ENCODE data around the gene CCER1.

DNA sequence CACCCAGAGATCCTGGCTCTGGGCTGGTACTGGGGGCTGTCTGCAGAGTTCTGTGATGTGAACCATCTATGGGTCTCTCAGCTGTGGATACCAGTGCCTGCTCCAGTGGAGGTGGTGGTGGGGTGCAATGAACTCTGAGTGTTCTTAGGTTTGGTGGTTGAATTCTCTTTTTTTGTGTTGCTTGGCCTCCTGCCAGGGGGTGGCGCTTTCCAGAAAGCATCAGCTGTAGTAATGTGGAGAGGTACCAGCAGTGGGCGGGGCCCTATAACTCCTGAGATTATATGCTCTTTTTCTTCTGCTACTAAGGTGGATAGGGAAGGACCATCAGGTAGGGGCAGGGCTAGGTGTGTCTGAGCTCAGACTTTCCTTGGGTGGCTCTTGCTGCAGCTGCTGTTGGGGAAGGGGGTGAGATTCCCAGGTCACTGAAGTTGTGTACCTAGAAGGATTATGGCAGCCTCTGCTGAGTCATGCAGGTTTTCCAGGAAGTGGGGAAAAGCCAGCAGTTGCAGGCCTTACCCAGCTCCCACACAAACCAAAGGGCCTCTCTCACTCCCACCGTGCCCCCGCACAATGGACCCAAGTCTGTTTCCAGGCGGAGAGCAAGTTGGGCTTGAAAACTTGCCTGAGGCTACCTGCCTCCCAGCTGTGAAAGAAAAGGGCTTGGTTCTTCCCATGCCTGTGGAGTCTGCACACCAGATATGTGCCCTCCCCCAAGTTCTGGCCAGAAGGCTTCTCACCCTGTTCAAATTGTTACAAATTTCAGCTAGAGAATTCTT, 18.6 kb downstream of the CCER1 start:
- TF ChIP-seq POLR2AphosphoS5 (IDR thresholded peaks at IDR 0.05; ENCODE audit: low read depth, low read length) (no peak), SIN3A (IDR thresholded peaks at IDR 0.05; ENCODE audit: borderline replicate concordance, insufficient read depth, low read depth, low read length) (no peak), TCF7L2 (IDR thresholded peaks at IDR 0.05; ENCODE audit: low read depth, low read length) (no peak)
- TF ChIP-seq, protein P1, sequence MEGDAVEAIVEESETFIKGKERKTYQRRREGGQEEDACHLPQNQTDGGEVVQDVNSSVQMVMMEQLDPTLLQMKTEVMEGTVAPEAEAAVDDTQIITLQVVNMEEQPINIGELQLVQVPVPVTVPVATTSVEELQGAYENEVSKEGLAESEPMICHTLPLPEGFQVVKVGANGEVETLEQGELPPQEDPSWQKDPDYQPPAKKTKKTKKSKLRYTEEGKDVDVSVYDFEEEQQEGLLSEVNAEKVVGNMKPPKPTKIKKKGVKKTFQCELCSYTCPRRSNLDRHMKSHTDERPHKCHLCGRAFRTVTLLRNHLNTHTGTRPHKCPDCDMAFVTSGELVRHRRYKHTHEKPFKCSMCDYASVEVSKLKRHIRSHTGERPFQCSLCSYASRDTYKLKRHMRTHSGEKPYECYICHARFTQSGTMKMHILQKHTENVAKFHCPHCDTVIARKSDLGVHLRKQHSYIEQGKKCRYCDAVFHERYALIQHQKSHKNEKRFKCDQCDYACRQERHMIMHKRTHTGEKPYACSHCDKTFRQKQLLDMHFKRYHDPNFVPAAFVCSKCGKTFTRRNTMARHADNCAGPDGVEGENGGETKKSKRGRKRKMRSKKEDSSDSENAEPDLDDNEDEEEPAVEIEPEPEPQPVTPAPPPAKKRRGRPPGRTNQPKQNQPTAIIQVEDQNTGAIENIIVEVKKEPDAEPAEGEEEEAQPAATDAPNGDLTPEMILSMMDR (IDR thresholded peaks at IDR 0.05): no peak
- TF ChIP-seq, protein P2, sequence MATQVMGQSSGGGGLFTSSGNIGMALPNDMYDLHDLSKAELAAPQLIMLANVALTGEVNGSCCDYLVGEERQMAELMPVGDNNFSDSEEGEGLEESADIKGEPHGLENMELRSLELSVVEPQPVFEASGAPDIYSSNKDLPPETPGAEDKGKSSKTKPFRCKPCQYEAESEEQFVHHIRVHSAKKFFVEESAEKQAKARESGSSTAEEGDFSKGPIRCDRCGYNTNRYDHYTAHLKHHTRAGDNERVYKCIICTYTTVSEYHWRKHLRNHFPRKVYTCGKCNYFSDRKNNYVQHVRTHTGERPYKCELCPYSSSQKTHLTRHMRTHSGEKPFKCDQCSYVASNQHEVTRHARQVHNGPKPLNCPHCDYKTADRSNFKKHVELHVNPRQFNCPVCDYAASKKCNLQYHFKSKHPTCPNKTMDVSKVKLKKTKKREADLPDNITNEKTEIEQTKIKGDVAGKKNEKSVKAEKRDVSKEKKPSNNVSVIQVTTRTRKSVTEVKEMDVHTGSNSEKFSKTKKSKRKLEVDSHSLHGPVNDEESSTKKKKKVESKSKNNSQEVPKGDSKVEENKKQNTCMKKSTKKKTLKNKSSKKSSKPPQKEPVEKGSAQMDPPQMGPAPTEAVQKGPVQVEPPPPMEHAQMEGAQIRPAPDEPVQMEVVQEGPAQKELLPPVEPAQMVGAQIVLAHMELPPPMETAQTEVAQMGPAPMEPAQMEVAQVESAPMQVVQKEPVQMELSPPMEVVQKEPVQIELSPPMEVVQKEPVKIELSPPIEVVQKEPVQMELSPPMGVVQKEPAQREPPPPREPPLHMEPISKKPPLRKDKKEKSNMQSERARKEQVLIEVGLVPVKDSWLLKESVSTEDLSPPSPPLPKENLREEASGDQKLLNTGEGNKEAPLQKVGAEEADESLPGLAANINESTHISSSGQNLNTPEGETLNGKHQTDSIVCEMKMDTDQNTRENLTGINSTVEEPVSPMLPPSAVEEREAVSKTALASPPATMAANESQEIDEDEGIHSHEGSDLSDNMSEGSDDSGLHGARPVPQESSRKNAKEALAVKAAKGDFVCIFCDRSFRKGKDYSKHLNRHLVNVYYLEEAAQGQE (IDR thresholded peaks at IDR 0.05; ENCODE audit: insufficient read depth in 1 of 2, low read depth in 2 of 2, low read length in 1 of 2): no peak

Data from Panc1 (cell line).